ENCODE measurements around the gene CACNA1E. TPM values are rescaled to one million over a fixed set of nuclear protein-coding genes. Genes with fewer than 3 reads are reported as not detected.

CACNA1E gene
- total and polyA plus RNA-seq, 2 experiments from 2014 or later, result 1.1 to 1.7 TPM

GRCh38 chr1:181765451-181766026, 282.2 kb downstream of the CACNA1E start:
- no peak for DNase-seq (ENCODE audit: low spot score)
- Histone ChIP-seq H3K27ac (no peak overlapping the region), H3K9me3 (ENCODE audit: low read depth) (no peaks in the 10 kb centered on the region), H3K4me1 (ENCODE audit: insufficient read depth) (no peaks in the 10 kb centered on the region), H3K36me3 (replicated peaks; ENCODE audit: insufficient read depth, low read depth) (no peaks in the 10 kb centered on the region), H3K4me3 (no peak overlapping the region), H3K79me2 (no peaks in the 10 kb centered on the region), H2AFZ (no peak overlapping the region), H3K4me2 (no peak overlapping the region), H4K20me1 (ENCODE audit: insufficient read depth, poor library complexity, severe bottlenecking) (no peaks in the 10 kb centered on the region), H3K27me3 (no peaks in the 10 kb centered on the region), H3K9me2 (replicated peaks; ENCODE audit: insufficient read depth) (no peaks in the 10 kb centered on the region)
- WGBS (ENCODE audit: low lambda C conversion rate, missing lambda C conversion rate), result 79% methylated on average over 5 of the region's 5 CpGs
- TF ChIP-seq CTCF (IDR thresholded peaks at IDR 0.05; ENCODE audit: poor library complexity), result no peak
- TF ChIP-seq EZH2phosphoT487 (IDR thresholded peaks at IDR 0.05; ENCODE audit: low read depth, severe bottlenecking, unreplicated experiment), result no peak
- no peak for TF ChIP-seq EZH2 (IDR thresholded peaks at IDR 0.05; ENCODE audit: borderline replicate concordance)

GRCh38 chr1:181767001-181767708, 283.8 kb downstream of the CACNA1E start:
- no peak overlapping the region for H3K27ac ChIP-seq
- H3K9me3 ChIP-seq (ENCODE audit: low read depth), result no peaks in the 10 kb centered on the region
- no peak overlapping the region for H2AFZ ChIP-seq
- H3K36me3 ChIP-seq (replicated peaks; ENCODE audit: insufficient read depth, low read depth), result no peaks in the 10 kb centered on the region
- no peak for DNase-seq (ENCODE audit: low spot score)
- WGBS (ENCODE audit: low lambda C conversion rate, missing lambda C conversion rate), result 82% methylated on average over 2 of the region's 2 CpGs
- H3K4me1 ChIP-seq (ENCODE audit: insufficient read depth), result no peaks in the 10 kb centered on the region
- no peaks in the 10 kb centered on the region for H3K27me3 ChIP-seq
- no peak for TF ChIP-seq EZH2 (IDR thresholded peaks at IDR 0.05; ENCODE audit: borderline replicate concordance)
- no peak for TF ChIP-seq EZH2phosphoT487 (IDR thresholded peaks at IDR 0.05; ENCODE audit: low read depth, severe bottlenecking, unreplicated experiment)
- TF ChIP-seq CTCF (IDR thresholded peaks at IDR 0.05; ENCODE audit: poor library complexity), result no peak
- H3K4me3 ChIP-seq, result no peak overlapping the region
- H3K79me2 ChIP-seq, result no peaks in the 10 kb centered on the region
- H4K20me1 ChIP-seq (ENCODE audit: insufficient read depth, poor library complexity, severe bottlenecking), result no peaks in the 10 kb centered on the region
- H3K9me2 ChIP-seq (replicated peaks; ENCODE audit: insufficient read depth), result no peaks in the 10 kb centered on the region
- H3K4me2 ChIP-seq, result no peak overlapping the region

- H3K4me1 ChIP-seq (ENCODE audit: insufficient read depth), result no peaks in the 10 kb centered on the region
- H2AFZ ChIP-seq, result no peak overlapping the region
- H3K9me2 ChIP-seq (replicated peaks; ENCODE audit: insufficient read depth), result no peaks in the 10 kb centered on the region
- no peak for DNase-seq (ENCODE audit: low spot score)
- no peak overlapping the region for H3K4me3 ChIP-seq
- no peaks in the 10 kb centered on the region for H3K27me3 ChIP-seq
- TF ChIP-seq EZH2 (IDR thresholded peaks at IDR 0.05; ENCODE audit: borderline replicate concordance) (no peak), EZH2phosphoT487 (IDR thresholded peaks at IDR 0.05; ENCODE audit: low read depth, severe bottlenecking, unreplicated experiment) (no peak), CTCF (IDR thresholded peaks at IDR 0.05; ENCODE audit: poor library complexity) (no peak)
- H3K36me3 ChIP-seq (replicated peaks; ENCODE audit: insufficient read depth, low read depth), result no peaks in the 10 kb centered on the region
- H3K79me2 ChIP-seq, result no peaks in the 10 kb centered on the region
- WGBS (ENCODE audit: low lambda C conversion rate, missing lambda C conversion rate), result 67% methylated on average over 3 of the region's 3 CpGs
- H4K20me1 ChIP-seq (ENCODE audit: insufficient read depth, poor library complexity, severe bottlenecking), result no peaks in the 10 kb centered on the region
- no peak overlapping the region for H3K4me2 ChIP-seq
- no peak overlapping the region for H3K27ac ChIP-seq
- H3K9me3 ChIP-seq (ENCODE audit: low read depth), result no peaks in the 10 kb centered on the region
These were observed 285.1 kb downstream of the CACNA1E start for GRCh38 chr1:181768211-181768929.

Data from hepatocyte (in vitro differentiated cells).